Mesenchymal stem cell (in vitro differentiated cells and primary cell): Measurements from ENCODE around the gene AHCYL1.

ENCODE experiments used
- DNase-seq: peaks from one replicate; pipeline ENCODE4 v3.0.0-alpha.2; 2013
- H2AFZ ChIP-seq: one replicate; pipeline ENCODE4 v1.6.1; 2013; ENCODE audit warnings: low read depth, mild to moderate bottlenecking, control low read depth, inconsistent platforms, low read length, moderate library complexity
- H2AK5ac ChIP-seq: 2 replicates; pipeline ENCODE4 v1.6.1; 2013; ENCODE audit warnings: low read length, moderate library complexity, mild to moderate bottlenecking, inconsistent platforms; ENCODE audit not compliant: severe bottlenecking
- H2BK120ac ChIP-seq: one replicate; pipeline ENCODE4 v1.6.1; 2013; ENCODE audit warnings: low read depth, mild to moderate bottlenecking, inconsistent platforms, low read length, moderate library complexity
- H2BK12ac ChIP-seq, 2 experiments: one replicate each; pipeline ENCODE4 v1.6.1; 2013; ENCODE audit warnings: inconsistent platforms in 2 of 2, low read length in 2 of 2, mild to moderate bottlenecking in 2 of 2, moderate library complexity in 2 of 2, control low read depth in 1 of 2
- H2BK15ac ChIP-seq: one replicate; pipeline ENCODE4 v1.6.1; 2013; ENCODE audit warnings: mild to moderate bottlenecking, low read depth, inconsistent platforms; ENCODE audit not compliant: poor library complexity, severe bottlenecking
- H2BK5ac ChIP-seq: 2 replicates; pipeline ENCODE4 v1.6.1; 2013; ENCODE audit warnings: low read depth, mild to moderate bottlenecking, low read length, control low read depth, inconsistent platforms; ENCODE audit not compliant: poor library complexity, severe bottlenecking
- H3K14ac ChIP-seq, 2 experiments: one replicate each; pipeline ENCODE4 v1.6.1; 2013; ENCODE audit warnings: inconsistent platforms in 2 of 2, low read length in 2 of 2, control low read depth in 1 of 2, mild to moderate bottlenecking in 1 of 2, moderate library complexity in 1 of 2
- H3K18ac ChIP-seq, 2 experiments: one replicate each; pipeline ENCODE4 v1.6.1; 2013; ENCODE audit warnings: inconsistent platforms in 2 of 2, low read length in 2 of 2, control low read depth in 1 of 2, low read depth in 1 of 2, mild to moderate bottlenecking in 1 of 2
- H3K23ac ChIP-seq, 2 experiments: one replicate each; pipeline ENCODE4 v1.6.1; 2013; ENCODE audit warnings: inconsistent platforms in 2 of 2, low read length in 2 of 2, mild to moderate bottlenecking in 2 of 2, moderate library complexity in 2 of 2, control low read depth in 1 of 2
- H3K27ac ChIP-seq: 2 replicates; pipeline ENCODE4 v1.5.1; 2013; ENCODE audit warnings: mild to moderate bottlenecking, moderate library complexity, low read length, control low read depth, inconsistent platforms; ENCODE audit not compliant: poor library complexity, severe bottlenecking
- H3K27me3 ChIP-seq, 2 experiments: 2 replicates each; pipeline versions ENCODE4 v1.6.1 to v1.7.0; 2013; ENCODE audit warnings: low read length in 2 of 2, mild to moderate bottlenecking in 2 of 2, moderate library complexity in 2 of 2, control low read depth in 1 of 2, inconsistent platforms in 1 of 2; ENCODE audit not compliant: control insufficient read depth in 1 of 2, insufficient read depth in 1 of 2
- H3K36me3 ChIP-seq, 2 experiments: 2 replicates each; pipeline versions ENCODE4 v1.6.1 to v1.7.0; 2013; ENCODE audit warnings: low read length in 2 of 2, control low read depth in 1 of 2, inconsistent platforms in 1 of 2, low read depth in 1 of 2, mild to moderate bottlenecking in 1 of 2; ENCODE audit not compliant: insufficient read depth in 2 of 2, control insufficient read depth in 1 of 2
- H3K4ac ChIP-seq, 2 experiments: one replicate each; pipeline ENCODE4 v1.6.1; 2013; ENCODE audit warnings: inconsistent platforms in 2 of 2, low read length in 2 of 2, mild to moderate bottlenecking in 2 of 2, moderate library complexity in 2 of 2, control low read depth in 1 of 2, low read depth in 1 of 2
- H3K4me1 ChIP-seq: 2 replicates; pipeline ENCODE4 v1.6.1; 2013; ENCODE audit warnings: low read depth, low read length, control low read depth; ENCODE audit not compliant: control insufficient read depth, insufficient read depth
- H3K4me2 ChIP-seq: 2 replicates; pipeline ENCODE4 v1.6.1; 2013; ENCODE audit warnings: low read length, mild to moderate bottlenecking, inconsistent platforms; ENCODE audit not compliant: poor library complexity, severe bottlenecking
- H3K4me3 ChIP-seq, 2 experiments: 2 replicates each; pipeline versions ENCODE4 v1.5.1 to v1.7.0; 2013; ENCODE audit warnings: low read length in 2 of 2, mild to moderate bottlenecking in 2 of 2, control low read depth in 1 of 2, low read depth in 1 of 2; ENCODE audit not compliant: insufficient read depth in 1 of 2
- H3K79me1 ChIP-seq: replicated peaks from 2 replicates; pipeline ENCODE4 v1.6.1; 2013; ENCODE audit warnings: mild to moderate bottlenecking, control low read depth, low read length, inconsistent platforms; ENCODE audit not compliant: poor library complexity, severe bottlenecking
- H3K9ac ChIP-seq: 2 replicates; pipeline ENCODE4 v1.7.0; 2013; ENCODE audit warnings: mild to moderate bottlenecking, low read length, moderate library complexity
- H3K9me3 ChIP-seq: 2 replicates; pipeline ENCODE4 v1.7.0; 2013; ENCODE audit warnings: mild to moderate bottlenecking, low read length; ENCODE audit not compliant: control insufficient read depth
- H4K8ac ChIP-seq: one replicate; pipeline ENCODE4 v1.6.1; 2013; ENCODE audit warnings: inconsistent platforms, mild to moderate bottlenecking, low read length, moderate library complexity
- H4K91ac ChIP-seq: one replicate; pipeline ENCODE4 v1.6.1; 2013; ENCODE audit warnings: mild to moderate bottlenecking, low read length, inconsistent platforms
- WGBS: methylation state at CpG from one replicate; pipeline ENCODE4 v1.1.7; 2013; ENCODE audit warnings: mixed read lengths; 5-methylcytosine and 5-hydroxymethylcytosine counted together

The AHCYL1 gene

GRCh38 chr1:110033421-110033820 lies 48.9 kb downstream of the AHCYL1 start:
- H2AFZ ChIP-seq, result no peak overlapping the region
- H2BK15ac ChIP-seq, result no peak overlapping the region
- H3K14ac ChIP-seq, result no peak overlapping the region
- no peak overlapping the region for H2BK5ac ChIP-seq
- no peaks in the 10 kb centered on the region for H3K27me3 ChIP-seq
- WGBS, result 97% methylated on average over 5 of the region's 5 CpGs
- H3K4me3 ChIP-seq, result no peak overlapping the region
- no peak overlapping the region for H3K4me2 ChIP-seq
- H3K4ac ChIP-seq, result no peak overlapping the region
- H3K9me3 ChIP-seq, result no peaks in the 10 kb centered on the region
- no peak overlapping the region for H3K9ac ChIP-seq
- H4K91ac ChIP-seq, result no peak overlapping the region
- peak overlapping the region; percentile 63 for H2AK5ac ChIP-seq
- peaks cover 6% of the 10 kb centered on the region for H3K79me1 ChIP-seq
- H3K4me1 ChIP-seq, result no peaks in the 10 kb centered on the region
- no peak overlapping the region for H2BK12ac ChIP-seq
- H3K36me3 ChIP-seq, result peaks cover 5 to 12% of the 10 kb centered on the region in 2 experiments
- H4K8ac ChIP-seq, result peak overlapping the region; percentile 67
- no peak overlapping the region for H3K27ac ChIP-seq
- H3K18ac ChIP-seq, result no peak overlapping the region
- H3K23ac ChIP-seq, result no peak overlapping the region
- DNase-seq, result no peak
- no peak overlapping the region for H2BK120ac ChIP-seq

- Histone ChIP-seq H3K18ac (no peak overlapping the region), H2BK12ac (no peak overlapping the region), H2BK5ac (no peak overlapping the region), H3K4me2 (peak overlapping the region; percentile 43), H3K4me3 (peak overlapping the region in 1 of 2 experiments; percentile 88), H2BK15ac (no peak overlapping the region), H3K27me3 (no peaks in the 10 kb centered on the region), H3K9me3 (no peaks in the 10 kb centered on the region), H3K9ac (peak overlapping the region; percentile 97), H3K23ac (no peak overlapping the region), H3K36me3 (peaks cover 10 to 18% of the 10 kb centered on the region in 2 experiments), H2AFZ (no peak overlapping the region), H3K14ac (no peak overlapping the region), H3K27ac (peak overlapping the region; percentile 62), H4K91ac (no peak overlapping the region), H2BK120ac (no peak overlapping the region), H2AK5ac (no peak overlapping the region), H3K79me1 (peaks cover 11% of the 10 kb centered on the region), H3K4ac (peak overlapping the region in 1 of 2 experiments; percentile 58), H4K8ac (no peak overlapping the region), H3K4me1 (no peaks in the 10 kb centered on the region)
- 68% methylated on average over 3 of the region's 4 CpGs for WGBS
- no peak for DNase-seq
Measured at GRCh38 chr1:110034040-110034450, 49.5 kb downstream of the AHCYL1 start.

- WGBS, result under 1% methylated on average over 66 of the region's 66 CpGs
Measured at GRCh38 chr1:110034451-110035235, 50.1 kb downstream of the AHCYL1 start, which contains the start of gene STRIP1. Gene STRIP1 (plus strand): TSS chr1:110034624. CDS start chr1:110034638, 14 bp downstream.

GRCh38 chr1:110035236-110035752 lies 50.7 kb downstream of the AHCYL1 start:
- peak overlapping the region; percentile 36 for H3K27ac ChIP-seq
- peaks cover 21 to 31% of the 10 kb centered on the region in 2 experiments for H3K36me3 ChIP-seq
- H2AK5ac ChIP-seq, result no peak overlapping the region
- H3K18ac ChIP-seq, result peak overlapping the region; percentile 52 to 96
- peak overlapping the region in 1 of 2 experiments; percentile 6 for H3K4ac ChIP-seq
- peak overlapping the region; percentile 92 for H2AFZ ChIP-seq
- no peak overlapping the region for H4K8ac ChIP-seq
- H3K14ac ChIP-seq, result peak overlapping the region in 1 of 2 experiments; percentile 51
- no peak overlapping the region for H2BK5ac ChIP-seq
- WGBS, result 7% methylated on average over 16 of the region's 16 CpGs
- DNase-seq, result no peak
- H2BK15ac ChIP-seq, result no peak overlapping the region
- H2BK120ac ChIP-seq, result no peak overlapping the region
- H3K9ac ChIP-seq, result peak overlapping the region; percentile 97
- H3K4me1 ChIP-seq, result no peaks in the 10 kb centered on the region
- H2BK12ac ChIP-seq, result peak overlapping the region in 1 of 2 experiments; percentile 79
- H4K91ac ChIP-seq, result no peak overlapping the region
- peak overlapping the region; percentile 88 to 93 for H3K4me3 ChIP-seq
- peak overlapping the region; percentile 1 to 49 for H3K23ac ChIP-seq
- peaks cover 18% of the 10 kb centered on the region for H3K79me1 ChIP-seq
- H3K4me2 ChIP-seq, result peak overlapping the region; percentile 82
- no peaks in the 10 kb centered on the region for H3K27me3 ChIP-seq
- no peaks in the 10 kb centered on the region for H3K9me3 ChIP-seq

More at GRCh38 chr1:110034451-110035235, 50.1 kb downstream of the AHCYL1 start, which contains the start of gene STRIP1:
- peak within 1 kb of the TSS; percentile 63 for H2AK5ac ChIP-seq
- peak within 1 kb of the TSS in 1 of 2 experiments; percentile 79 for H2BK12ac ChIP-seq
- H3K4me2 ChIP-seq, result peak within 1 kb of the TSS; percentile 82
- DNase-seq, result peak; percentile 98
- peaks cover 17% of the 10 kb centered on the region for H3K79me1 ChIP-seq
- peak within 1 kb of the TSS; percentile 95 for H2BK15ac ChIP-seq
- H3K9ac ChIP-seq, result peak within 1 kb of the TSS; percentile 97
- no peaks in the 10 kb centered on the region for H3K9me3 ChIP-seq
- H3K36me3 ChIP-seq, result peaks cover 16 to 24% of the 10 kb centered on the region in 2 experiments
- H3K14ac ChIP-seq, result peak within 1 kb of the TSS in 1 of 2 experiments; percentile 56
- peak within 1 kb of the TSS; percentile 53 for H2BK5ac ChIP-seq
- peak within 1 kb of the TSS; percentile 67 for H4K8ac ChIP-seq
- H3K27ac ChIP-seq, result peak within 1 kb of the TSS; percentile 62
- H3K18ac ChIP-seq, result peak within 1 kb of the TSS; percentile 52 to 96
- peak within 1 kb of the TSS; percentile 49 to 91 for H3K23ac ChIP-seq
- H3K4ac ChIP-seq, result peak within 1 kb of the TSS; percentile 51 to 86
- peak within 1 kb of the TSS; percentile 88 to 93 for H3K4me3 ChIP-seq
- H3K27me3 ChIP-seq, result no peaks in the 10 kb centered on the region
- peak within 1 kb of the TSS; percentile 92 for H2AFZ ChIP-seq
- H2BK120ac ChIP-seq, result peak within 1 kb of the TSS; percentile 54
- H4K91ac ChIP-seq, result peak within 1 kb of the TSS; percentile 57
- no peaks in the 10 kb centered on the region for H3K4me1 ChIP-seq
